GM19238 (cell line): ENCODE data around the gene POLR2L.
A peak's percentile ranks its signal among the peaks of the same experiment; 100 is the strongest.

Experiments
- DNase-seq: peaks from one replicate; pipeline ENCODE4 v3.0.0; 2011; ENCODE audit warnings: low spot score; ENCODE audit not compliant: insufficient read length

POLR2L gene

GRCh38 chr11:855796-856195 lies 13.5 kb upstream of the POLR2L start:
- DNase-seq = no peak

GRCh38 chr11:855330-855674 lies 13.0 kb upstream of the POLR2L start:
- DNase-seq = no peak

- no peak for DNase-seq
Observed at GRCh38 chr11:854601-855329, 12.4 kb upstream of the POLR2L start.

GRCh38 chr11:853682-854448 lies 11.5 kb upstream of the POLR2L start:
- DNase-seq = no peak

GRCh38 chr11:852762-853161 lies 10.4 kb upstream of the POLR2L start:
- DNase-seq = no peak

GRCh38 chr11:850775-851763 lies 8.7 kb upstream of the POLR2L start:
- DNase-seq = no peak

- DNase-seq = peak; percentile 40
Observed at GRCh38 chr11:849951-850774, 7.8 kb upstream of the POLR2L start.

GRCh38 chr11:849104-849824 lies 6.9 kb upstream of the POLR2L start:
- peak; percentile 42 for DNase-seq

GRCh38 chr11:848380-848931 lies 6.1 kb upstream of the POLR2L start:
- DNase-seq = peak; percentile 91

GRCh38 chr11:847876-848275 lies 5.5 kb upstream of the POLR2L start:
- DNase-seq = no peak

GRCh38 chr11:846496-847098 lies 4.3 kb upstream of the POLR2L start:
- DNase-seq = no peak

GRCh38 chr11:845872-846495 lies 3.7 kb upstream of the POLR2L start:
- no peak for DNase-seq

GRCh38 chr11:844693-845644 lies 2.6 kb upstream of the POLR2L start:
- peak; percentile 52 for DNase-seq

- DNase-seq = no peak
Observed at GRCh38 chr11:843818-844692, 1.7 kb upstream of the POLR2L start.

GRCh38 chr11:843086-843734 lies 881 bp upstream of the POLR2L start:
- DNase-seq = peak; percentile 47

GRCh38 chr11:841981-842369 lies 354 bp downstream of the POLR2L start:
- no peak for DNase-seq
